SK-N-SH treated with all-trans-retinoic acid at 6 μM for 48 hours (cell line): ENCODE measurements around the gene WNT7A.

ENCODE experiments used
- ATAC-seq: fragments of 200-7000 bp; cut with Tn5 transposase; 3 replicates; pipeline ENCODE4 v1.9.1; 2020; ENCODE audit warnings: mild to moderate bottlenecking, moderate library complexity
- ARNTL ChIP-seq: fragments of 450-650 bp; formaldehyde crosslinking; IDR thresholded peaks from 2 replicates; pipeline ENCODE4 v1.5.0; 2020; ENCODE audit warnings: low read depth, mild to moderate bottlenecking, moderate library complexity, borderline replicate concordance
- BACH2 ChIP-seq: fragments of 250-450 bp; sonication (Bioruptor Pico); IDR thresholded peaks from 2 replicates; pipeline ENCODE4 v1.9.0; 2021; ENCODE audit warnings: mild to moderate bottlenecking, borderline replicate concordance
- CSDC2 ChIP-seq: fragments of 250-450 bp; sonication (Bioruptor Pico); IDR thresholded peaks from 2 replicates; pipeline ENCODE4 v1.5.0; 2020; ENCODE audit warnings: mild to moderate bottlenecking, moderate library complexity
- ESRRG ChIP-seq: fragments of 250-450 bp; sonication (Bioruptor Pico); IDR thresholded peaks from 2 replicates; pipeline ENCODE4 v1.6.1; 2021; ENCODE audit warnings: mild to moderate bottlenecking
- GLIS3 ChIP-seq: fragments of 250-450 bp; sonication (Bioruptor Pico); IDR thresholded peaks from 2 replicates; pipeline ENCODE4 v1.5.0; 2020; ENCODE audit warnings: mild to moderate bottlenecking, moderate library complexity
- ISL1 ChIP-seq: fragments of 250-450 bp; sonication (Bioruptor Pico); IDR thresholded peaks from 2 replicates; pipeline ENCODE4 v2.1.2; 2022; ENCODE audit warnings: mild to moderate bottlenecking, moderate library complexity
- OSR1 ChIP-seq: fragments of 250-450 bp; sonication (Bioruptor Pico); IDR thresholded peaks from 2 replicates; pipeline ENCODE4 v1.8.0; 2022; ENCODE audit warnings: moderate library complexity, mild to moderate bottlenecking, inconsistent platforms
- PPARA ChIP-seq: fragments of 250-450 bp; sonication (Bioruptor Pico); IDR thresholded peaks from 2 replicates; pipeline ENCODE4 v1.5.0; 2020; ENCODE audit warnings: mild to moderate bottlenecking, borderline replicate concordance
- RARB ChIP-seq: fragments of 250-450 bp; sonication (Bioruptor Pico); IDR thresholded peaks from 2 replicates; pipeline ENCODE4 v1.8.0; 2021; ENCODE audit warnings: mild to moderate bottlenecking, moderate library complexity
- SNAI2 ChIP-seq: fragments of 250-450 bp; sonication (Bioruptor Pico); IDR thresholded peaks from 2 replicates; pipeline ENCODE4 v1.5.0; 2020; ENCODE audit warnings: mild to moderate bottlenecking, moderate library complexity
- TCF4 ChIP-seq: fragments of 250-450 bp; sonication (Bioruptor Pico); IDR thresholded peaks from 2 replicates; pipeline ENCODE4 v1.8.0; 2021; ENCODE audit warnings: mild to moderate bottlenecking, moderate library complexity, borderline replicate concordance
- ZC3H10 ChIP-seq: fragments of 250-450 bp; sonication (Bioruptor Pico); IDR thresholded peaks from 2 replicates; pipeline ENCODE4 v1.5.1; 2021; ENCODE audit warnings: mild to moderate bottlenecking, moderate library complexity
- ZFP3 ChIP-seq: fragments of 250-450 bp; sonication (Bioruptor Pico); IDR thresholded peaks from 2 replicates; pipeline ENCODE4 v1.5.0; 2020; ENCODE audit warnings: mild to moderate bottlenecking, moderate library complexity
- ZFP30 ChIP-seq: fragments of 450-650 bp; formaldehyde crosslinking; IDR thresholded peaks from 2 replicates; pipeline ENCODE4 v1.5.0; 2022; ENCODE audit warnings: mild to moderate bottlenecking, moderate library complexity
- ZNF565 ChIP-seq: fragments of 450-650 bp; formaldehyde crosslinking; conservative IDR thresholded peaks from 2 replicates; pipeline ENCODE4 v1.5.0; 2020; ENCODE audit warnings: low read depth, mild to moderate bottlenecking, moderate library complexity
- ZNF70 ChIP-seq: fragments of 450-650 bp; formaldehyde crosslinking; IDR thresholded peaks from 2 replicates; pipeline ENCODE4 v1.5.0; 2020; ENCODE audit warnings: mild to moderate bottlenecking, moderate library complexity
- ZNF8 ChIP-seq: fragments of 450-650 bp; formaldehyde crosslinking; IDR thresholded peaks from 2 replicates; pipeline ENCODE4 v1.5.0; 2020; ENCODE audit warnings: mild to moderate bottlenecking, moderate library complexity
- TF ChIP-seq, protein P1 (sequence below): fragments of 250-450 bp; sonication (Bioruptor Pico); IDR thresholded peaks from 2 replicates; pipeline ENCODE4 v1.8.0; 2021; ENCODE audit warnings: low read depth, mild to moderate bottlenecking, moderate library complexity, borderline replicate concordance
- TF ChIP-seq, protein P2 (sequence below): fragments of 250-450 bp; sonication (Bioruptor Pico); IDR thresholded peaks from 2 replicates; pipeline ENCODE4 v1.5.1; 2020; ENCODE audit warnings: low read depth, mild to moderate bottlenecking, moderate library complexity
- TF ChIP-seq, protein P3 (sequence below): fragments of 250-450 bp; sonication (Bioruptor Pico); IDR thresholded peaks from 2 replicates; pipeline ENCODE4 v1.5.1; 2021; ENCODE audit warnings: mild to moderate bottlenecking, moderate library complexity
- TF ChIP-seq, protein P4 (sequence below): fragments of 250-450 bp; sonication (Bioruptor Pico); IDR thresholded peaks from 2 replicates; pipeline ENCODE4 v1.5.0; 2020; ENCODE audit warnings: mild to moderate bottlenecking, moderate library complexity

The WNT7A gene

DNA sequence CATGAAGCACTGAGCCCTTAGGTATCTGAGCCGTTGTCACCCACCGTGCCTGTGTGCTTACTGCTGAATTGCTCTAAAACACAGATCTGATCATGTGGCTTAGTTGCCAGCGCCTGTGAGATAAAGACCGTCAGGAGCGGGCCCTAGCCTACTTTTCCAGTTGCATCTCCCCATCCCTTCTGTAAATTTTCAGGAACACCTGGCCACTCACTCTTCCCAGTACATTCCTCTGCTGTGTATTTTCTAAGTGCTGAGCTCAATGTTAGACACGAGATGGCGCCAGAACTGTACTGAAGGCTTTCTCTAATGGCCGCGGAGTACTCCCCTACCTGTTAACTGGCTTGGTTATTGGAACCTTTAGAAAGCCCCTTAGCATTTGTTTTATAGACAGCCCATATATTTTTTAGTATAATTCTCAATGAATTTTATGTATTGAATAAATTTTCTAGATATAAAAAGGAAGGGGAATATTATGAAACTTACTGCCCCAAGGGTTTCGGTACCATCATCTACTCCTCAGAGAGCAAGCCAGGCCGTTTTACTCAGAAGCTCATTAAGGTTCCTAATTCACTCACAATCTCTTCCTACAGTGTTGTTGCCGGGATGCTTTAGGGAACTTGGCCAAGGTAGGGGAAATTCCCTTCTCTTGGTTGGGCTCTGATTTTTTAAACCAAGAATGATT is 16.7 kb upstream of the WNT7A start:
- ATAC-seq = peak; percentile 83
- TF ChIP-seq BACH2 (CRISPR knock-in tag) (no peak), ZFP30 (CRISPR knock-in tag) (no peak), ZNF70 (CRISPR knock-in tag) (no peak), OSR1 (no peak), ZNF565 (CRISPR knock-in tag) (no peak), GLIS3 (CRISPR knock-in tag) (no peak), ZFP3 (CRISPR knock-in tag) (no peak), ZNF8 (no peak), CSDC2 (CRISPR knock-in tag) (no peak), SNAI2 (CRISPR knock-in tag) (no peak), ESRRG (CRISPR knock-in tag) (no peak)
- TF ChIP-seq, protein P1, sequence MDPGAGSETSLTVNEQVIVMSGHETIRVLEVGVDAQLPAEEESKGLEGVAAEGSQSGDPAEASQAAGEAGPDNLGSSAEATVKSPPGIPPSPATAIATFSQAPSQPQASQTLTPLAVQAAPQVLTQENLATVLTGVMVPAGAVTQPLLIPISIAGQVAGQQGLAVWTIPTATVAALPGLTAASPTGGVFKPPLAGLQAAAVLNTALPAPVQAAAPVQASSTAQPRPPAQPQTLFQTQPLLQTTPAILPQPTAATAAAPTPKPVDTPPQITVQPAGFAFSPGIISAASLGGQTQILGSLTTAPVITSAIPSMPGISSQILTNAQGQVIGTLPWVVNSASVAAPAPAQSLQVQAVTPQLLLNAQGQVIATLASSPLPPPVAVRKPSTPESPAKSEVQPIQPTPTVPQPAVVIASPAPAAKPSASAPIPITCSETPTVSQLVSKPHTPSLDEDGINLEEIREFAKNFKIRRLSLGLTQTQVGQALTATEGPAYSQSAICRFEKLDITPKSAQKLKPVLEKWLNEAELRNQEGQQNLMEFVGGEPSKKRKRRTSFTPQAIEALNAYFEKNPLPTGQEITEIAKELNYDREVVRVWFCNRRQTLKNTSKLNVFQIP = no peak
- TF ChIP-seq, protein P2, sequence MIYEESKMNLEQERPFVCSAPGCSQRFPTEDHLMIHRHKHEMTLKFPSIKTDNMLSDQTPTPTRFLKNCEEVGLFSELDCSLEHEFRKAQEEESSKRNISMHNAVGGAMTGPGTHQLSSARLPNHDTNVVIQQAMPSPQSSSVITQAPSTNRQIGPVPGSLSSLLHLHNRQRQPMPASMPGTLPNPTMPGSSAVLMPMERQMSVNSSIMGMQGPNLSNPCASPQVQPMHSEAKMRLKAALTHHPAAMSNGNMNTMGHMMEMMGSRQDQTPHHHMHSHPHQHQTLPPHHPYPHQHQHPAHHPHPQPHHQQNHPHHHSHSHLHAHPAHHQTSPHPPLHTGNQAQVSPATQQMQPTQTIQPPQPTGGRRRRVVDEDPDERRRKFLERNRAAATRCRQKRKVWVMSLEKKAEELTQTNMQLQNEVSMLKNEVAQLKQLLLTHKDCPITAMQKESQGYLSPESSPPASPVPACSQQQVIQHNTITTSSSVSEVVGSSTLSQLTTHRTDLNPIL (CRISPR knock-in tag) = no peak

DNA sequence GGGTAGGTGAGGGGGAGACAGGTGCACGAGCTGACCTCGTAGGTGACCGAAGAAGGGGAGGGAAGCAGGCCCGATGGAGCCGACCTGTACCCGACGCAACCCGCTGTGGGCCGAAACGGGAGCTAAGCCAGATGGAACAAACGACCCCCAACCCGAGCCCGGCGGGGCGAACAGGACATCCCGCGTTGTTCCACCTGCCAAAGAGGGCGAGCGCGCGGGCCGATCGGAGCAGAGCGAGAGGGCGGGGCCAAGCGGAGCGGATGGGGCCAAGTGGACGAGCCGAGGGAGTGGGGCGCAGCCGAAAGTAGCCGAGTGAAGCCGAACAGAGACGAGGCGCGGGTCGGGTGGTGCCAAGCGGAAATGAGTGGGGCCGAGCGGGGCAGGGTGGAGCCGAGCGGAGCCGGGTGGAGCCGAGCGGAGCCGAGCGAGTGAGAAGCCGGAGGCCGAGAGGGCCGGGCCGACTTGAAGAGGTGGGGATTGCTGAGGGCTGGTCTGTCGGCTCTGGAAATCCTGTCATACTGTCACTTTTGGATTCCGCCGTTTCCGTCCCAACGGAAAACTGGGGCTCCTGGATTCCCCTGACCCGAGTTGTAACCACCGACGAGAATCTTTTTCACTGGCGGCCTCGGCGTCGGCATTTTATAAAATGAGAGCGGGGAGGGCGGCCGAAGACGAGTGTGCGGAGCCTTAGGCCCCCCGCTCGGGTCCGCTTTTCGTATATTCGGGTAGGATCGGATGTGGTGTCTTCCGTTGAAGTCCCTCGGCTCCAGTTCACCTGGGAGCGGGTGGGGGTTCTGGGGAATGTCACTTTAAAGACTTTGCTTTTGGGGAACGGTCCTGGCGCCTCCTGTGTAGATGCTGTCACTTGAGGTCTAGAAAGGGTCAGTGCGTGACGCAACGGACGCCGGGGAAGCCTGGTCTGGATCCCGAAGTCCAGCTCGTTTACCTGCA is 15.6 kb upstream of the WNT7A start:
- peak; percentile 99 for ATAC-seq
- TF ChIP-seq CSDC2 (CRISPR knock-in tag) (no peak), PPARA (no peak), ZNF70 (CRISPR knock-in tag) (no peak), ZNF565 (CRISPR knock-in tag) (no peak), ZFP30 (CRISPR knock-in tag) (no peak), GLIS3 (CRISPR knock-in tag) (no peak), ISL1 (no peak), ZNF8 (no peak), ZFP3 (CRISPR knock-in tag) (no peak), ZC3H10 (CRISPR knock-in tag) (no peak), TCF4 (no peak), ESRRG (CRISPR knock-in tag) (no peak), RARB (CRISPR knock-in tag) (no peak), ARNTL (CRISPR knock-in tag) (no peak)
- TF ChIP-seq, protein P3, sequence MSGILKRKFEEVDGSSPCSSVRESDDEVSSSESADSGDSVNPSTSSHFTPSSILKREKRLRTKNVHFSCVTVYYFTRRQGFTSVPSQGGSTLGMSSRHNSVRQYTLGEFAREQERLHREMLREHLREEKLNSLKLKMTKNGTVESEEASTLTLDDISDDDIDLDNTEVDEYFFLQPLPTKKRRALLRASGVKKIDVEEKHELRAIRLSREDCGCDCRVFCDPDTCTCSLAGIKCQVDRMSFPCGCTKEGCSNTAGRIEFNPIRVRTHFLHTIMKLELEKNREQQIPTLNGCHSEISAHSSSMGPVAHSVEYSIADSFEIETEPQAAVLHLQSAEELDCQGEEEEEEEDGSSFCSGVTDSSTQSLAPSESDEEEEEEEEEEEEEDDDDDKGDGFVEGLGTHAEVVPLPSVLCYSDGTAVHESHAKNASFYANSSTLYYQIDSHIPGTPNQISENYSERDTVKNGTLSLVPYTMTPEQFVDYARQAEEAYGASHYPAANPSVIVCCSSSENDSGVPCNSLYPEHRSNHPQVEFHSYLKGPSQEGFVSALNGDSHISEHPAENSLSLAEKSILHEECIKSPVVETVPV (CRISPR knock-in tag) = no peak
- TF ChIP-seq, protein P4, sequence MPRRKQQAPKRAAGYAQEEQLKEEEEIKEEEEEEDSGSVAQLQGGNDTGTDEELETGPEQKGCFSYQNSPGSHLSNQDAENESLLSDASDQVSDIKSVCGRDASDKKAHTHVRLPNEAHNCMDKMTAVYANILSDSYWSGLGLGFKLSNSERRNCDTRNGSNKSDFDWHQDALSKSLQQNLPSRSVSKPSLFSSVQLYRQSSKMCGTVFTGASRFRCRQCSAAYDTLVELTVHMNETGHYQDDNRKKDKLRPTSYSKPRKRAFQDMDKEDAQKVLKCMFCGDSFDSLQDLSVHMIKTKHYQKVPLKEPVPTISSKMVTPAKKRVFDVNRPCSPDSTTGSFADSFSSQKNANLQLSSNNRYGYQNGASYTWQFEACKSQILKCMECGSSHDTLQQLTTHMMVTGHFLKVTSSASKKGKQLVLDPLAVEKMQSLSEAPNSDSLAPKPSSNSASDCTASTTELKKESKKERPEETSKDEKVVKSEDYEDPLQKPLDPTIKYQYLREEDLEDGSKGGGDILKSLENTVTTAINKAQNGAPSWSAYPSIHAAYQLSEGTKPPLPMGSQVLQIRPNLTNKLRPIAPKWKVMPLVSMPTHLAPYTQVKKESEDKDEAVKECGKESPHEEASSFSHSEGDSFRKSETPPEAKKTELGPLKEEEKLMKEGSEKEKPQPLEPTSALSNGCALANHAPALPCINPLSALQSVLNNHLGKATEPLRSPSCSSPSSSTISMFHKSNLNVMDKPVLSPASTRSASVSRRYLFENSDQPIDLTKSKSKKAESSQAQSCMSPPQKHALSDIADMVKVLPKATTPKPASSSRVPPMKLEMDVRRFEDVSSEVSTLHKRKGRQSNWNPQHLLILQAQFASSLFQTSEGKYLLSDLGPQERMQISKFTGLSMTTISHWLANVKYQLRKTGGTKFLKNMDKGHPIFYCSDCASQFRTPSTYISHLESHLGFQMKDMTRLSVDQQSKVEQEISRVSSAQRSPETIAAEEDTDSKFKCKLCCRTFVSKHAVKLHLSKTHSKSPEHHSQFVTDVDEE = no peak
- TF ChIP-seq, protein P1 = no peak
- TF ChIP-seq, protein P2 (CRISPR knock-in tag) = no peak
